ENCODE data around the gene LETM1. TPM values are rescaled to one million over a fixed set of nuclear protein-coding genes. Genes with fewer than 3 reads are reported as not detected.
A peak's percentile ranks its signal among the peaks of the same experiment; 100 is the strongest.

LETM1 gene
- total and polyA plus RNA-seq, 2 of the 13 experiments (the other 11 are each of a cell fraction or from before 2014, with no cell fraction given): 9.7 to 41.6 TPM

GRCh38 chr4:1870578-1871443 lies 14.9 kb upstream of the LETM1 start, which contains the start of gene NSD2 (continued):
- TF ChIP-seq GMEB1 (CRISPR knock-in tag; IDR thresholded peaks at IDR 0.05; ENCODE audit: borderline replicate concordance) (peak; percentile 76; the same call in 1 of the 2 replicates), SALL1 (CRISPR knock-in tag; IDR thresholded peaks at IDR 0.05) (peak; percentile 81), PBX3 (CRISPR knock-in tag; IDR thresholded peaks at IDR 0.05; ENCODE audit: borderline replicate concordance) (no peak), GABPB1 (CRISPR knock-in tag; IDR thresholded peaks at IDR 0.05) (peak; percentile 85), ZMAT5 (CRISPR knock-in tag; IDR thresholded peaks at IDR 0.05; ENCODE audit: borderline replicate concordance, low read depth) (no peak), TAF15 (IDR thresholded peaks at IDR 0.05; ENCODE audit: low read depth, low read length, poor library complexity, severe bottlenecking) (no peak), ZNF569 (CRISPR knock-in tag; IDR thresholded peaks at IDR 0.05; ENCODE audit: borderline replicate concordance) (0 out of 2 replicates have a peak, but pooled peaks have one; percentile 71), ZNF451 (CRISPR knock-in tag; IDR thresholded peaks at IDR 0.05) (peak; percentile 47; the same call in 1 of the 2 replicates), ZNF17 (CRISPR knock-in tag; IDR thresholded peaks at IDR 0.05) (no peak), ZNF850 (CRISPR knock-in tag; conservative IDR thresholded peaks at IDR 0.05) (no peak), ZNF839 (CRISPR knock-in tag; IDR thresholded peaks at IDR 0.05; ENCODE audit: borderline replicate concordance) (no peak), ZSCAN21 (CRISPR knock-in tag; IDR thresholded peaks at IDR 0.05; ENCODE audit: borderline replicate concordance) (peak; percentile 56; the same call in 1 of the 2 replicates), DBP (CRISPR knock-in tag; IDR thresholded peaks at IDR 0.05; ENCODE audit: not compliant biosample characterization) (no peak), KLF6 (CRISPR knock-in tag; IDR thresholded peaks at IDR 0.05) (peak; percentile 75), ZNF138 (CRISPR knock-in tag; IDR thresholded peaks at IDR 0.05; ENCODE audit: low read depth) (peak; percentile 60; the same call in 1 of the 2 replicates), ZBTB43 (CRISPR knock-in tag; conservative IDR thresholded peaks at IDR 0.05) (0 out of 2 replicates have a peak, but pooled peaks have one; percentile 31), TBX3 (IDR thresholded peaks at IDR 0.05; ENCODE audit: borderline replicate concordance) (peak; percentile 54), ZBTB44 (CRISPR knock-in tag; IDR thresholded peaks at IDR 0.05) (no peak)
